ENCODE results near the gene CLSTN2. TPM values are rescaled to one million over a fixed set of nuclear protein-coding genes. Genes with fewer than 3 reads are reported as not detected.

Gene CLSTN2
- polyA plus RNA-seq, 1 donor from 2014 or later: not detected

DNA sequence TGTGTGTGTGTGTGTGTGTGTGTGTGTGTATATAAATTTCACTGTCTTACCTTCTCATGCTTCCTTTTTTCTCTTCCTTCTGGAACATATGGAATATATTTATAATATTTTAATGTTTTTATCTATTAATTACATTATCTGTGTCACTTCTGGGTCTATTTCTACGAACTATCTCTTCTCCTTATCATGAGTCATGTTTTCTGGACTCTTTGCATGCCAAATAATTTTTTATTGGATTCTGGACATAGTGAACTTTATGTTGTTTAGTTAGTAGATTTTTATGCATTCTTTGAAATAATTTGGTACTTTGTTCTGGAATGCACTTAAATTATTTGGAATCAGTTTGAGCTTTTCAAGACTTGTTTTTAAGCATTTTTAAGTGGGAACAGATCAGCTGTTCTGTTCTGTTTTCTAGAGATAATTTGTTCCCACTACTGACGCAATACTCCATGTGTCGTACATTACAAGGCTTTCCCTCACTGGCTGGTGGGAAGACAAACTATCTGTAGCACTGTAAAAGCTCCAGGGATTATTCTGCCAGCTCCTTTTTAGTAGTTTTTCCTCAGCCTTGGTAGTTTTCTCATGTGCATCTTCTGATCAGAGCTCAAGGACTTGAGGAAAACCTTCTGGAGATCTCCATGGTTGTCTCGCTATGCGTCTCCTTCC lies 302.0 kb downstream of the CLSTN2 start:
- Mint-ChIP-seq H3K27me3 (peaks cover 6% of the 10 kb centered on the region), H3K4me1 (no peaks in the 10 kb centered on the region), H3K4me3 (no peak overlapping the region), H3K36me3 (no peaks in the 10 kb centered on the region), H3K9me3 (no peaks in the 10 kb centered on the region), H3K27ac (no peak overlapping the region)

DNA sequence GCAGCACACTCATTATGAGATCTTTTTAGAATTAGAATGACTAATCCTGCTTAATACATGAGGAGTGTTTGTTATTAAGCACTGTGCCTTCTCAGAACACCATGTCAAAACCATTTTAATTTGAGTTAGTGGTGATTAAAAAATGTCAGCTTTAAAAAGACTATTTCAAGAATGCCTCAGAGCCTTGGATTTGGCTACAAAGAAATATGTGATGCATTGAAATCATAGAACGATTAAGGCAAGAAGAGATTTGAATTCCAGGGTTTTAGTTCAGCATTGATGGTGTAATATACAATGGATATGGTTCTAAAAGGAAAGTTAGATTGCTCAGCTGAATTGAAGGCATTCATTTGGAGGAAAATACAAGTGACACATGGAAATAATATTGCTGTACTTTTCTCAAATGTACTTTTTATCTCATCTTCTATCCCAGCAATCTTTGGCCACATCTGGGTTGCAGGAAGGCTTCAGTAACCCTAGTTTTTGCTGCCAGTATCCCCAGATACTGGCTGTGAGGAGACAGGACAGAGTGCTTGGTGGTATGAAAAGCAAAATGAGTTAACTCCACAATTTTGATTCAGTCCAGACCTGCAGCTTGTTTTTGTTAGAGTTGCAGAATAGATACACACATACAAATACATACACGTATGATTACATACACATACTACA lies 303.8 kb downstream of the CLSTN2 start:
- H3K4me3 Mint-ChIP-seq: no peak overlapping the region
- no peaks in the 10 kb centered on the region for H3K36me3 Mint-ChIP-seq
- H3K4me1 Mint-ChIP-seq: no peaks in the 10 kb centered on the region
- peaks cover 4% of the 10 kb centered on the region for H3K27me3 Mint-ChIP-seq
- no peaks in the 10 kb centered on the region for H3K9me3 Mint-ChIP-seq
- H3K27ac Mint-ChIP-seq: no peak overlapping the region

DNA sequence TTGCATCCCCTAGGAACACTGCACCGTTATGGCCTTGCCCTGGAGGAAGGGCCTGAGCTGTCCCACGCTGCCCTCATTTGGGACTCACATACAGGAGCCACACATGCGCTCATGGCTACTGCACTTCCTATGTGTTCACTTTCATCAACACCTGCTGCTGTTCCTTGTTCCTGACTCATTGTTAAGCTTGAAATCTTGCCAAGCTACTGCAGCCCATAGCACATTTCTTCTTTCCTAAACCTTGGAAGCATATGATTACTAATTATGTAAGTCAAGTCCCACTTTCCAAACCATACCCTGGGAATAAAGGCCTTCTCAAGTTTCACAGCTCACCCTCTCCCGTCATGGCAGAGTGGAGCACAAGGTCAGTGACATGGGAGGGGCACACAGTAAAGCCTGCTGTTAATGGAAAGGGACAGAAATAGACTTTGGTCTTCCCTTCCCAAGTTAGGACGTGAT lies 307.9 kb downstream of the CLSTN2 start:
- Mint-ChIP-seq H3K36me3 (no peaks in the 10 kb centered on the region), H3K9me3 (no peaks in the 10 kb centered on the region), H3K27me3 (no peaks in the 10 kb centered on the region), H3K27ac (no peak overlapping the region), H3K4me1 (no peaks in the 10 kb centered on the region), H3K4me3 (no peak overlapping the region)

DNA sequence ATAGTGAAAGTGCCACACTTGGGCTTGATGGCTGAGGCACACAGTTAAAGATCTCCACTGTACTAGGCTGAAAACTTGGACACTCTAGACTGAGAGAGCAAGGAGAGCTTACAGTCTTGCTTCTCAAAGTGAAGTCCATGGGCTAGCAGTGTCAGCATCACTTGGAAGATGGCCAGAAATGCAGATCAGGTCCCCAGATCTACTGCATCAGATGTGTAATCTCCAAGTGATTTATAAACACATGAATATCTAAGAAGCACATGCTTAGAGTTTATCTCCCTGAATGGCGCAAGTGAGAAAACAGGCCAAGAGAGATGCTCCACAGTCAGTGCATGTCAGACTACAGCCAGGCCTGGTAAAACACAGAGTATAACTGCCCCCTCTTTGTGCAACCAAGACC lies 308.6 kb downstream of the CLSTN2 start:
- Mint-ChIP-seq H3K36me3 (no peaks in the 10 kb centered on the region), H3K27me3 (no peaks in the 10 kb centered on the region), H3K9me3 (no peaks in the 10 kb centered on the region), H3K27ac (no peak overlapping the region), H3K4me1 (no peaks in the 10 kb centered on the region), H3K4me3 (no peak overlapping the region)

DNA sequence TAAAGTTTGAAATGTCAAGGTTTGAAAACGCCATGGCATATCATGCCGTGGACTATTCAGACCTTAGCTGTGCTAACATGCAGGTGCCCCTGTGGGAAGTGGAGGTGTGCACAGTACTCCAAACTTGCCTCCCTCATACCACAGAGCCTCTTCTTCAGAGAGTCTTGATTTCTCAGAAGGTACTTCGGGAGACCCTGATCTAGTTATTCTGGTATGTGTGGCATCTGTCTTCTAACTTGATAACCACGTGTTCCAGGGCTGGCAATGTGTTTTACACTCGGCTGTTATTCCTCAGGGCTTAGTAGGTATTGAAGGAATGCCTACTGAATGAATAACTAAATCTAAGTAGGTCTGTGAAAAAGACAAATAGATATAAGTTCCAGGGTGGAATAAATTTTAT lies 309.9 kb downstream of the CLSTN2 start:
- H3K4me1 Mint-ChIP-seq: no peaks in the 10 kb centered on the region
- no peaks in the 10 kb centered on the region for H3K27me3 Mint-ChIP-seq
- H3K4me3 Mint-ChIP-seq: no peak overlapping the region
- no peaks in the 10 kb centered on the region for H3K9me3 Mint-ChIP-seq
- H3K27ac Mint-ChIP-seq: no peak overlapping the region
- no peaks in the 10 kb centered on the region for H3K36me3 Mint-ChIP-seq

DNA sequence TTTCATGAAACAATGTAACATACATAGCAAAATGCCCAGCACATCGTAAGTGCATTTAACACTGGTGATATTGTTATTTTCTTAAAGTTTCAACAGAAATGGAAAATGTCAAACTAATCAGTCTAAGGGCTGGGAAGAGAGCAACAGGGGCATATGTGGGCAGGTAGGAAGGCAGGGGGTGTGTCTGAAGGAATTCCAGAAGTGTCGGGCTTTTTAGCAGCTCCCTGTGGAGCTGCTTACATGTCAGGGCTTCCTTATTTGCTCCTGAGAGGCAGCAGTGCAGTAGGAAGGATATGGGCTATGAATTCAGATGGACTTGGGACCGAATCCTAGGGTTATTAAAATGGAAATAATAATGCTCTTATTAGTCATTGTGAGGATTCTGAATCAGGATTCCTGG lies 311.6 kb downstream of the CLSTN2 start:
- H3K9me3 Mint-ChIP-seq: no peaks in the 10 kb centered on the region
- H3K4me3 Mint-ChIP-seq: no peak overlapping the region
- no peaks in the 10 kb centered on the region for H3K27me3 Mint-ChIP-seq

DNA sequence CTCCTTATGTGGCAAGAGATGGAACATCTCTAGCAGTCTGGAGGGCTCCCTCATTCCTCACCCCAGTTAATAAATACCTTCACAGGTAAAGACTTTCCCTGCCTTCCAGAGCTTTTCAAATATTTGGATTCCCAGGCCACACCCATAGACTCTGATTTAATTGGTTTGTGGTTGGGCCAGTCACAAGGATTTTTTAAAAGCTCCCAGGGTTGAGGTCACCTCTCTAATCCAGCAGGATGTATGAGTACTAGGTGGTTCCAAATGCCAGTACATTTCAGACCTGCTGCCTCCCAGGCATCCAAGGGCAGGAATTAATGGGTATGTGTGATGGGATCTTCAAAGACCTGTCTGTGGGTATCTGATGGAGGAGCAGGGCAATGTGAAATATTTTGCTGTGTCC lies 312.8 kb downstream of the CLSTN2 start:
- Mint-ChIP-seq H3K4me3 (no peak overlapping the region), H3K27me3 (peaks cover 2% of the 10 kb centered on the region), H3K36me3 (no peaks in the 10 kb centered on the region), H3K4me1 (no peaks in the 10 kb centered on the region), H3K27ac (no peak overlapping the region), H3K9me3 (no peaks in the 10 kb centered on the region)

More for the DNA sequence above, 311.6 kb downstream of the CLSTN2 start:
- no peak overlapping the region for H3K27ac Mint-ChIP-seq
- H3K4me1 Mint-ChIP-seq: no peaks in the 10 kb centered on the region
- no peaks in the 10 kb centered on the region for H3K36me3 Mint-ChIP-seq

DNA sequence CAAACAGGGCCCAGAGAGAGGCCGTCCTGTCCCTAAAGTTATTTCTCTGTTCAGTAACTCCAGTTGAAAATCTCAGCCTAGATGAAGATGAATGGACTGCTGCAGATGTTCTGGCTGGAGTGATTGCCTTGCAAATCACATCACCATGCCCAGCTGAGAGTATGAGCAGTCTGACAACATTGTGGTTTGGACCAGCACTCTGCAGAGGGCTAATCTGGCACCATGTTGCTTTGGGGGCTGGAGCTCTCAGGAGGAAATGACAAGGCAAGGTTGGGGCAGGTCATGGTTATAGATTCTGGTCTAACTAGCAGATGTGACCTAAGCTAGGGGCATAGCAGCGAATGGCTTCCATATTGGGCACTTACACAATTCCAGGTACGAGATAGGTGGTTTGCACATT lies 314.2 kb downstream of the CLSTN2 start:
- Mint-ChIP-seq H3K27ac (no peak overlapping the region), H3K4me3 (no peak overlapping the region), H3K4me1 (no peaks in the 10 kb centered on the region), H3K36me3 (no peaks in the 10 kb centered on the region), H3K27me3 (peaks cover 2% of the 10 kb centered on the region), H3K9me3 (no peaks in the 10 kb centered on the region)

DNA sequence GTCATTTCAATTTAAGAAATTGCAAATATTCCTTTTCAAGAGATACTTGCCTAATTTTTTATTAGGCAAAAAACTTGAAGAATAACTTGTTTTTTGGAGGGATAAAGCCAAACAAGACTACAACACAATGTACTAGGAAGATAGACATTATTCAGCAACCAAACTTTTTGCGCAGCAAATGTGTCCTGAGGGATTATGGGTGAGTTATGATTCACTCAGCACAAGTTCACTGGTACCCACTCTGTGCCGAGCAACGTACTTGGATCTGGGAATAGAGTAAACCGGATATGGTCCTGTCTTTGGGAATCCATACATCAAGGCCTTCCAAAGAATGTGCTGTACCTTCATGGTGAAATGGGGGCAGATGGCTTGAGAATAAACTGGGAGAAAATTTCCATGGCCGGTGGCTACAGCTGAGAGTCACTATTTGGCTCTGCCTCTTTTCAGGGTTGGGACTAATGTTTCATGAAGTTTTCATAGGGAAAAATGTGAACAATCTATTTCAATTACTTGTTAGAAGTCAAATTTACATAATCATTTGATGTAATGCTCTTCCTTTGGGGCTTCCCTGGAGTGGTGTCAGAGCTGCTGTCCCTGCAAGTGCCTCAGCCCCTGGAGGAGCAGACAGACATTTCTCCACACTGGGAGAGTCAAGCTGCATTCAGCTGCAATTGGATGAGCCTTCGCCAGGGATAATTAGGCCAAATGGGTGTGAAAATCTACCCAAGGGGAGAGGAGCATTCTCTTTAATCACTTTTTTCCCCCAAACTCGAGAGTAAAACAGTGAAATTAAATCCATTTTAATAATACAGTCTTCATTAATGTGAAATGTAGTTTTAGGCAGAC lies 315.2 kb downstream of the CLSTN2 start:
- Mint-ChIP-seq H3K4me1 (no peaks in the 10 kb centered on the region), H3K4me3 (no peak overlapping the region), H3K27ac (no peak overlapping the region), H3K9me3 (no peaks in the 10 kb centered on the region), H3K36me3 (no peaks in the 10 kb centered on the region), H3K27me3 (peaks cover 2% of the 10 kb centered on the region)

DNA sequence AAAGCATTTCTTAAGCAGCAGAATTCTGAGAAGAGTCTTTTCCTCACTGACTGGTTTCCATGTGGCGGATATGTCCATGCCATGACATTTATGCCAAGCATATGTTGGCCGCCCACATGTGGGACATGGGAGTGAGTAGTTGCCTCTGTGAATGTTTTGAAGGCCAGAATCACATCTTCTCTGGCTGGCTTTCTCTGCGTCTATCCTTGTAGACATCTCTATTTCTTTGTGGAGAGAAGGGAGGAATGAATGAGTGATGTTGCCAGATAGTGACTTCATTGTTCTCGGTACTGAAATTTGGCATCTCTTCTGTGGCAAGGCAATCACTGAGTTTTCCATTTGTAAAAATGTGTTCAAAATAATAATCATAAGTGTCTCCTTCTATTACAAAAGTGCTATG lies 316.0 kb downstream of the CLSTN2 start:
- Mint-ChIP-seq H3K27ac (no peak overlapping the region), H3K36me3 (no peaks in the 10 kb centered on the region), H3K4me3 (no peak overlapping the region), H3K9me3 (no peaks in the 10 kb centered on the region), H3K27me3 (peaks cover 2% of the 10 kb centered on the region), H3K4me1 (no peaks in the 10 kb centered on the region)

DNA sequence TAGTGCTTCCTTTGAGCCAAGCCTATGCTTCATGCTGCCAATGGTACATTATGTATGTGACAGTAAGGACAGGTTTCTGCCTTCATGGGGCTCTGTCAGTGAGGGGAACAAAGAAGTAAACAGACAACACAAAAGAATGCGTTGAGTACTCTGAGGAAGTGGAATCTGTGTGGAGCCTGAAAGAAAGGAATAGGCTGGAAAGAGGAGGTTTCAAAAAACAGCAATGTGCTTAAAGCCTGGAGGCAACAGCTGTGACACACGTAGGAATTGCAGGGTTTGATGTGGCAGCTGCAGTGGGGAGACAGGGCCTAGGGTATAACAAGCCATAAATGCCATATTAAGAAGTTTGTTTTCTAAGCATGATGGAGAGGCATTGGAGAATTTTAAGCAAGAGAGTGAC lies 316.7 kb downstream of the CLSTN2 start:
- Mint-ChIP-seq H3K4me3 (no peak overlapping the region), H3K9me3 (no peaks in the 10 kb centered on the region), H3K27me3 (peaks cover 2% of the 10 kb centered on the region), H3K4me1 (no peaks in the 10 kb centered on the region), H3K27ac (no peak overlapping the region), H3K36me3 (no peaks in the 10 kb centered on the region)

DNA sequence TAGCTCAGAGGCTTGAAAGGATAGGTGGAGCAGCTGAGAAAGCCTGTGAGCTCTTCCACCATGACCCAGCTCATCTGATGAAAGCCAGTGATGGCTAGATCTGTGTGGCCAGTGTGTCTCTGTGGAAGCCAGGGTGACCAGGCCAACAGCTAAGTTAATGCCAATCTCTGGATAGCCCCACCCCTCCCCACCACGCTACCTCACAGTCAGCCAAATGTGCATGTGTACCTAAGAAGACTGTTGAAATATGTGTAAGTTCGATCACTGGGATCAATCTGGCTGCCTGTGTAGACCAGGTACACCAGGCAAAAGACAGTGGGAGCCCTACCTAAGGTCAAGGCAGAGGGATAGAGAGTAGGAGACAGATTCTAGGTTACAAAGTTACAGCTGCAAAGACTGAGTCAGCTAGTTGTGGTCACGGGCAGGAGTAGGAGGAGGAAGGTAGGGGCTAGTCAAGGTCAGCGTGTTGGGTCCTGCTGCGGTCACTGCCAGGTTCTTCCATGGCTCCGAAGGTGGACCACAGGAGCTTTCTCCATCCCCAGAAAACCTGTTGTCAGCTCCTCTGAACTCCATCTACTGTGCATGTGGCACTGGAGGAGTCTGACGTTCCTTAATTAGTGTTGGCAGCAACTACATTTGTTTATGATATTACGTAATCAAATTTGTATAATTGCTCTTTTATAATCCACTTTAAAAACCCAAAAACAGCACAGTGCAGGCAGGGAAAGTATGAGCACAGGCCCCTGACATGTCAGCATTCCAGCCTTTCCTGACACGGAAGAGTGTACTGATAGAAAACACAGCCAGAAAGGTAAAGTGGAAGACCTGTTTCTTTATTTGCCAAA lies 318.0 kb downstream of the CLSTN2 start:
- Mint-ChIP-seq H3K36me3 (no peaks in the 10 kb centered on the region), H3K9me3 (no peaks in the 10 kb centered on the region), H3K4me1 (no peaks in the 10 kb centered on the region), H3K4me3 (no peak overlapping the region), H3K27me3 (peaks cover 2% of the 10 kb centered on the region), H3K27ac (no peak overlapping the region)

DNA sequence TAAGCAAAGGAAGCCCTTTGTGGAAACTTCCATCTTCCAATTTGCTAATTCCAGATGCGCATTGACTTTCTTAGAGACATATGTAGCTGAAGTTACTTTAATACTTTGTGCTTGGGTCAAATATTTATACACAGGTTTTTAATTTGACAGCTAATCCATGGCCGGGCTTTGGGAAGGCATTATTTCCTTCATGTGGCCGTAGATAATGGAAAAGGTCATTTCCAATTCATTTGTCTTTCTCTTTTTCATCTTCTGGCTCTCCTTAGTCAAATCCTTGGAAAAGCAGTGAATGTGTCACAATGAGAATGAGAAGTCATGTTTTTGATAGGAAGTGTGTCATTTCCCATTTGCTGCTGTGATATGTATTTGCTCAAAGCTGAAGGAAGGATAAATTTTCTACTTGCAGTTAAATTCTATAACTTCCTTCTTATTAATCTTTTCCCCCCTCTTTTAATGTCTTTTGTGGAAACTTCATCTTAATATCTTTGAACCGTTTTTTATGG lies 323.3 kb downstream of the CLSTN2 start:
- Mint-ChIP-seq H3K27ac (no peak overlapping the region), H3K4me3 (no peak overlapping the region), H3K27me3 (no peaks in the 10 kb centered on the region), H3K36me3 (no peaks in the 10 kb centered on the region), H3K4me1 (no peaks in the 10 kb centered on the region), H3K9me3 (no peaks in the 10 kb centered on the region)

DNA sequence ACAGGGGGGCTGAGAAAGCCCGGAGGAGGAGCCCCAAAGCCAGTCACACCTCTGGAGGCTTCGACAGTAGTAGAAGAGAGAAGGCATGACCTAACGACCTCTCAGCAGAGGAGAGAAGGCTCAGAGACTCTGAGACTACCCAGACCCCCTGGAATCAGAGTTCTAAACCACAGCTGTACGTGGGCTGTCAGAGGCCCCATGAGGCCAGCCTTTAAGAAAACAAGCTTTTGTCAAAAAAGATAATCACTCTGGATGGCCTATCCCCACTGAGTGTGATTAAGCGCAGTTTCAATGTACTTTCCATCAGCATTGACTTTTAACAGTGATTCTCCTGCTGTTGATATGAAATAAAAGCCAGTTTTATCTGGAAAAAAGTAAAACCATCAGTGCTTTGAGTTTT lies 330.3 kb downstream of the CLSTN2 start:
- H3K9me3 Mint-ChIP-seq: no peaks in the 10 kb centered on the region
- H3K4me1 Mint-ChIP-seq: no peaks in the 10 kb centered on the region
- no peak overlapping the region for H3K4me3 Mint-ChIP-seq
- H3K36me3 Mint-ChIP-seq: no peaks in the 10 kb centered on the region
- H3K27ac Mint-ChIP-seq: no peak overlapping the region
- H3K27me3 Mint-ChIP-seq: no peaks in the 10 kb centered on the region

DNA sequence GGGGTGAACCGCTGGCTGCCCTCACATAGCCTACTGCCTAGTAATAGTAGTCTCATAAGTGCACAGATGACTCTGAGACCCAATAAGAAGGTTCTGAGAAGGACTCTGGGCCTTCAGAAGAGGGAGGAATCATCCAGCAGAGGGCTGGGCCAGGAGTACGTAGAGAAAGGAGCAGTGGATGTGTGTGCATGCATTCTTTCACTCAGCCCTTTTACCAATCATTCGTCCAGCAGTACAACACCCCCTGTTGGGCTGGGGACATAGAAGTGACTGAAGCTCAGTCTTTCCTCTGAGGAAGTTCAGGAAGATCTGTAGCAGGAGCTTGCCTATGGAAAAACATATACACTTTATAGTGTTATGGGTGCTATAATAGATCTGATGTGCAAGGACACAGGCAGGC lies 333.1 kb downstream of the CLSTN2 start:
- H3K4me1 Mint-ChIP-seq: no peaks in the 10 kb centered on the region
- H3K27ac Mint-ChIP-seq: no peak overlapping the region
- no peaks in the 10 kb centered on the region for H3K36me3 Mint-ChIP-seq
- H3K9me3 Mint-ChIP-seq: no peaks in the 10 kb centered on the region
- no peak overlapping the region for H3K4me3 Mint-ChIP-seq
- H3K27me3 Mint-ChIP-seq: peaks cover 3% of the 10 kb centered on the region
